K562 (cell line): ENCODE data around the gene CEBPB. TPM values are rescaled to one million over a fixed set of nuclear protein-coding genes. Genes with fewer than 3 reads are reported as not detected.

Experiments
- ATAC-seq: fragments of 200-7000 bp; cut with Tn5 transposase; 3 replicates; pipeline ENCODE4 v1.9.1; 2020; ENCODE audit warnings: moderate library complexity
- BruUV-seq: library from RNA; stranded (reverse); fragments of 400-500 nt; replicated peaks from 2 replicates; lab custom pipeline; 2021; lab: Mats Ljungman, UMichigan
- CTCF ChIA-PET: fragments of 300-600 bp; formaldehyde crosslinking; extraction: SDS; loops from one replicate; lab custom pipeline; 2021; ENCODE audit warnings: low intra/inter-chr PET ratio; lab: Yijun Ruan, JAX
- POLR2A ChIA-PET: fragments of 300-600, 350-650 bp; sonication (Branson Sonifier 250); formaldehyde crosslinking; extraction: SDS; loops from one replicate; lab custom pipeline; 2021; ENCODE audit warnings: antibody characterized with exemption, inconsistent platforms; lab: Yijun Ruan, JAX
- DNase-seq, 4 experiments: peaks; one replicate each; pipeline versions ENCODE4 v3.0.0 to v3.0.0-alpha.2; 2011 to 2018; ENCODE audit warnings: low spot score in 3 of 4, mixed read lengths in 3 of 4; ENCODE audit errors: extremely low read depth in 1 of 4
- FAIRE-seq: peaks from 2 replicates; lab custom pipeline; 2011; peaks lifted over from hg19 to GRCh38; lab: Jason Lieb, UNC
- H2AFZ ChIP-seq: 2 replicates; pipeline ENCODE4 v1.6.0; 2011; ENCODE audit warnings: low read depth, low read length, control low read depth, inconsistent platforms
- H3K27ac ChIP-seq: fragments of 200-600 bp; 3 replicates; pipeline ENCODE4 v1.8.0; 2011; ENCODE audit warnings: low read depth, mild to moderate bottlenecking, control low read depth, inconsistent platforms, low read length, moderate library complexity, mixed read lengths; ENCODE audit errors: extremely low read depth
- H3K27me3 ChIP-seq, 2 experiments: fragments of 300-600 bp in 1 of 2; 2 replicates in 1 of 2; 3 replicates in 1 of 2; pipeline versions ENCODE4 v1.6.0 to v1.8.0; 2011; ENCODE audit warnings: inconsistent platforms in 2 of 2, low read length in 2 of 2, mild to moderate bottlenecking in 1 of 2, mixed read lengths in 1 of 2, moderate library complexity in 1 of 2; ENCODE audit not compliant: control insufficient read depth in 2 of 2, insufficient read depth in 2 of 2
- H3K36me3 ChIP-seq: fragments of 300-600 bp; 3 replicates; pipeline ENCODE4 v1.8.0; 2011; ENCODE audit warnings: mild to moderate bottlenecking, low read length, inconsistent platforms; ENCODE audit not compliant: control insufficient read depth, insufficient read depth
- H3K4me1 ChIP-seq, 2 experiments: fragments of 200-600 bp in 1 of 2; replicated peaks in 1 of 2; 2 replicates in 1 of 2; 3 replicates in 1 of 2; pipeline versions ENCODE4 v1.5.1 to v1.8.0; 2011; ENCODE audit warnings: inconsistent platforms in 2 of 2, low read length in 2 of 2, mild to moderate bottlenecking in 1 of 2, mixed read lengths in 1 of 2, moderate library complexity in 1 of 2; ENCODE audit not compliant: control insufficient read depth in 2 of 2, insufficient read depth in 2 of 2
- H3K4me2 ChIP-seq: 2 replicates; pipeline ENCODE4 v1.6.1; 2011; ENCODE audit warnings: low read length, control low read depth, inconsistent platforms, mixed read lengths; ENCODE audit not compliant: insufficient read depth
- H3K4me3 ChIP-seq: fragments of 200-600 bp; sonication (generic), shearing (Covaris generic); 2 replicates; pipeline ENCODE4 v1.5.1; 2016; ENCODE audit warnings: control low read depth, inconsistent platforms
- H3K79me2 ChIP-seq: fragments of 200-600 bp; 3 replicates; pipeline ENCODE4 v1.8.0; 2011; ENCODE audit warnings: low read length, inconsistent platforms; ENCODE audit not compliant: control insufficient read depth, insufficient read depth
- H3K9ac ChIP-seq, 2 experiments: 2 replicates each; pipeline versions ENCODE4 v1.6.0 to v1.6.1; 2011; ENCODE audit warnings: low read depth in 2 of 2, low read length in 2 of 2, control low read depth in 1 of 2, inconsistent platforms in 1 of 2, mild to moderate bottlenecking in 1 of 2, mixed read lengths in 1 of 2; ENCODE audit not compliant: insufficient read depth in 1 of 2
- H3K9me1 ChIP-seq: one replicate; pipeline ENCODE4 v1.6.0; 2011; ENCODE audit warnings: inconsistent platforms, mild to moderate bottlenecking, low read length, moderate library complexity; ENCODE audit not compliant: control insufficient read depth, insufficient read depth
- H3K9me3 ChIP-seq: replicated peaks from 2 replicates; pipeline ENCODE4 v1.5.1; 2011; ENCODE audit warnings: low read depth, low read length, inconsistent platforms; ENCODE audit not compliant: control insufficient read depth, insufficient read depth
- H4K20me1 ChIP-seq: replicated peaks from 2 replicates; pipeline ENCODE4 v1.6.1; 2011; ENCODE audit warnings: low read length, inconsistent platforms, mixed read lengths; ENCODE audit not compliant: control insufficient read depth, insufficient read depth
- BRF1 ChIP-seq: IDR thresholded peaks from 3 replicates; pipeline ENCODE4 v1.6.1; 2011; ENCODE audit warnings: borderline replicate concordance, mild to moderate bottlenecking; ENCODE audit not compliant: insufficient read length; ENCODE audit errors: extremely low read depth
- POLR2G ChIP-seq: fragments of 200-400 bp; formaldehyde crosslinking; IDR thresholded peaks from 2 replicates; pipeline ENCODE4 v1.6.1; 2017; ENCODE audit warnings: low read depth, mild to moderate bottlenecking, antibody characterized with exemption, low read length, moderate library complexity
- RBFOX2 ChIP-seq: fragments of 200-400 bp; formaldehyde crosslinking; IDR thresholded peaks from 2 replicates; pipeline ENCODE4 v1.6.1; 2017; ENCODE audit warnings: low read depth, mild to moderate bottlenecking, low read length, moderate library complexity
- WGBS: fragments of 100-300 bp; shearing (Covaris generic); methylation state at CpG from one replicate; pipeline ENCODE4 v1.1.6; 2016; ENCODE audit warnings: low coverage, mixed read lengths; ENCODE audit not compliant: insufficient coverage; ENCODE audit errors: missing lambda C conversion rate; 5-methylcytosine and 5-hydroxymethylcytosine counted together
- in situ Hi-C: fragments of 300-500 bp; cut with MboI; formaldehyde crosslinking; loops from 4 replicates; pipeline ENCODE4 v1.15.0; 2018; ENCODE audit warnings: inconsistent platforms, mixed read lengths
- intact Hi-C: fragments of 100-400 bp; cut with micrococcal nuclease; formaldehyde crosslinking; loops from 2 replicates; pipeline ENCODE4 v1.14.2; 2022
- polyA plus RNA-seq, 8 experiments: library from polyadenylated mRNA; depleted of rRNA in 4 of 8; stranded (reverse) in 5 of 8; unstranded in 3 of 8; fragments of >200 nt; fragmentation: Nextera tagmentation in 2 of 8; fragmentation: Illumina TruSeq in 1 of 8; extraction: Ambion mirVana in 2 of 8; extraction: Trizol in 1 of 8; gene quantifications; 2 replicates each; pipeline versions ENCODE4 v1.2.1 to v1.2.3, GENCODE V29; 2011 to 2014; ENCODE audit warnings: inconsistent platforms in 1 of 8, missing spikeins in 1 of 8
- total RNA-seq, 7 experiments: library from RNA; depleted of rRNA in 6 of 7; stranded (reverse); fragments of >200 nt in 6 of 7; fragmentation: Illumina TruSeq in 2 of 7; extraction: Trizol in 2 of 7; gene quantifications; 2 replicates each; pipeline versions ENCODE4 v1.2.1 to v1.2.3, GENCODE V29; 2011 to 2021; ENCODE audit warnings: low replicate concordance in 1 of 7

CEBPB gene
- total and polyA plus RNA-seq, 9 of the 15 experiments (the other 6 are each of a cell fraction or from before 2014, with no cell fraction given) = 1.2 to 72.6 (median 7.8) TPM

DNA sequence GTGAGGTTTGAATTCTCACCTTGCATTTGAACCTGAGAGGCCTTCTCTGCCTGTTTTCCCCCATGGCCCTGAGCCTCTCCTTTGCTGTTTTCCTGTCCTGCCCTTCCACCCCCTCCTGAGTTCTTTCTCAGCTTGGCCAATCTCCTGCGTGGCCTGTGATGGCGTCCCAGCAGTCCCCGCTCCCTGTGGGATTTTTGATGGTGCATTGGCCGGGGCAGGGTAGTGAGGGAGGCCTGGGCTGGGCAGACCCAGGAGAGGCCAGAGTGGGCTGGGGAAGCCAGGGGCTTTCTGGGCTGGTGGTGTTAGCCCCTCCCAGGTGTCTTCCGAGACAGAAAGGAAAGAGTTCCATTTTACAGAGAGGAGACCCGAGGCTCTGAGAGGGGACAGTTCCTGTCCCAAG is 6.3 kb downstream of the CEBPB start:
- Histone ChIP-seq H3K9ac (peak overlapping the region; percentile 30 to 64; a peak in 2 of 4 replicates), H3K27ac (peak overlapping the region; percentile 60; the same call in 2 of the 3 replicates), H4K20me1 (peaks cover 16% of the 10 kb centered on the region; the same call in 1 of the 2 replicates), H3K79me2 (peaks cover 32% of the 10 kb centered on the region), H3K9me1 (peaks cover 12% of the 10 kb centered on the region), H3K4me1 (peaks cover 42 to 61% of the 10 kb centered on the region in 2 experiments), H3K27me3 (no peaks in the 10 kb centered on the region), H3K36me3 (peaks cover 18% of the 10 kb centered on the region), H3K4me2 (0 out of 2 replicates have a peak overlapping the region, but pooled peaks have one; percentile 54), H3K4me3 (no peak overlapping the region), H3K9me3 (no peaks in the 10 kb centered on the region; the same call in 1 of the 2 replicates), H2AFZ (peak overlapping the region; percentile 44)
- WGBS = 80% methylated on average over 6 of the region's 6 CpGs
- FAIRE-seq (no peak), ATAC-seq (no peak), DNase-seq (no peak)
- in situ Hi-C loops (no loop called here), intact Hi-C loops (no loop called here)
- CTCF ChIA-PET = no interaction called here
- 0 out of 2 replicates have a peak, but pooled peaks have one; percentile 21 for TF ChIP-seq RBFOX2
- TF ChIP-seq POLR2G = peak; percentile 37; the same call in 1 of the 2 replicates
- TF ChIP-seq BRF1 = no peak
- BruUV-seq = no TSS peak
- POLR2A ChIA-PET = interaction anchor here (0.6 to 1.4 kb wide), 8 partner anchors 9 to 1083 kb away, joined by 3 to 7 read pairs (median 4); no protein-coding TSS in a partner anchor
